Measurements from ENCODE around the gene SIL1.

SIL1 gene

GRCh38 chr5:139138809-139139208, 59.4 kb downstream of the SIL1 start:
- peak overlapping the region; percentile 29 for H3K4me3 ChIP-seq
- TF ChIP-seq CTCF (IDR thresholded peaks at IDR 0.05), result no peak
- DNase-seq (ENCODE audit: low spot score), result no peak
- peak overlapping the region; percentile 12 to 73 for H3K27ac ChIP-seq

- no peak for DNase-seq (ENCODE audit: low spot score)
- Histone ChIP-seq H3K4me3 (no peak overlapping the region), H3K27ac (peak overlapping the region in 1 of 2 donors; percentile 73)
- no peak for TF ChIP-seq CTCF (IDR thresholded peaks at IDR 0.05)
These were observed 60.1 kb downstream of the SIL1 start for GRCh38 chr5:139138109-139138508.

- DNase-seq (ENCODE audit: low spot score), result no peak
- no peak for TF ChIP-seq CTCF (IDR thresholded peaks at IDR 0.05)
- H3K4me3 ChIP-seq, result no peak overlapping the region
- H3K27ac ChIP-seq, result peak overlapping the region in 1 of 2 donors; percentile 73
These were observed 60.5 kb downstream of the SIL1 start for GRCh38 chr5:139137697-139138096.

GRCh38 chr5:139134906-139135305, 63.3 kb downstream of the SIL1 start:
- TF ChIP-seq CTCF (IDR thresholded peaks at IDR 0.05), result no peak
- no peak for DNase-seq (ENCODE audit: low spot score)
- no peak overlapping the region for H3K27ac ChIP-seq

GRCh38 chr5:139133282-139133681, 64.9 kb downstream of the SIL1 start:
- DNase-seq (ENCODE audit: low spot score), result no peak
- no peak for TF ChIP-seq CTCF (IDR thresholded peaks at IDR 0.05)
- no peak overlapping the region for H3K4me3 ChIP-seq
- peak overlapping the region; percentile 25 to 90 for H3K27ac ChIP-seq

More at GRCh38 chr5:139134906-139135305, 63.3 kb downstream of the SIL1 start:
- H3K4me3 ChIP-seq, result no peak overlapping the region

- TF ChIP-seq CTCF (IDR thresholded peaks at IDR 0.05), result no peak
- no peak for DNase-seq (ENCODE audit: low spot score)
- Histone ChIP-seq H3K27ac (peak overlapping the region; percentile 78 to 90), H3K4me3 (no peak overlapping the region)
These were observed 65.7 kb downstream of the SIL1 start for GRCh38 chr5:139132515-139132914.

- TF ChIP-seq CTCF (IDR thresholded peaks at IDR 0.05), result no peak
- DNase-seq (ENCODE audit: low spot score), result no peak
- H3K27ac ChIP-seq, result peak overlapping the region; percentile 78 to 90
- H3K4me3 ChIP-seq, result peak overlapping the region; percentile 54
These were observed 66.2 kb downstream of the SIL1 start for GRCh38 chr5:139131921-139132432.
